Gastrocnemius medialis (tissue), 4 donors: ENCODE data around the gene DSG1.

Experiments used
- POLR2A ChIP-seq, 2 donors: fragments of 450-650 bp; IDR thresholded peaks; one replicate each; pipeline ENCODE4 v1.6.1; 2017; ENCODE audit warnings: antibody characterized with exemption in 2 of 2, mild to moderate bottlenecking in 2 of 2, moderate library complexity in 2 of 2
- TF ChIP-seq, protein P1 (sequence below), 5 experiments: fragments of 450-650 bp in 3 of 5; fragments of 200-600 bp in 2 of 5; sonication (generic) in 2 of 5; IDR thresholded peaks in 4 of 5; conservative IDR thresholded peaks in 1 of 5; 1 replicate in 4 of 5; 2 replicates in 1 of 5; pipeline ENCODE4 v1.5.1; 2016 to 2019; ENCODE audit warnings: antibody characterized with exemption in 5 of 5, mild to moderate bottlenecking in 3 of 5, moderate library complexity in 3 of 5

- TF ChIP-seq POLR2A (IDR thresholded peaks at IDR 0.05) = no peak
- TF ChIP-seq, protein P1, sequence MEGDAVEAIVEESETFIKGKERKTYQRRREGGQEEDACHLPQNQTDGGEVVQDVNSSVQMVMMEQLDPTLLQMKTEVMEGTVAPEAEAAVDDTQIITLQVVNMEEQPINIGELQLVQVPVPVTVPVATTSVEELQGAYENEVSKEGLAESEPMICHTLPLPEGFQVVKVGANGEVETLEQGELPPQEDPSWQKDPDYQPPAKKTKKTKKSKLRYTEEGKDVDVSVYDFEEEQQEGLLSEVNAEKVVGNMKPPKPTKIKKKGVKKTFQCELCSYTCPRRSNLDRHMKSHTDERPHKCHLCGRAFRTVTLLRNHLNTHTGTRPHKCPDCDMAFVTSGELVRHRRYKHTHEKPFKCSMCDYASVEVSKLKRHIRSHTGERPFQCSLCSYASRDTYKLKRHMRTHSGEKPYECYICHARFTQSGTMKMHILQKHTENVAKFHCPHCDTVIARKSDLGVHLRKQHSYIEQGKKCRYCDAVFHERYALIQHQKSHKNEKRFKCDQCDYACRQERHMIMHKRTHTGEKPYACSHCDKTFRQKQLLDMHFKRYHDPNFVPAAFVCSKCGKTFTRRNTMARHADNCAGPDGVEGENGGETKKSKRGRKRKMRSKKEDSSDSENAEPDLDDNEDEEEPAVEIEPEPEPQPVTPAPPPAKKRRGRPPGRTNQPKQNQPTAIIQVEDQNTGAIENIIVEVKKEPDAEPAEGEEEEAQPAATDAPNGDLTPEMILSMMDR (IDR thresholded peaks at IDR 0.05 in 4 of 5, conservative IDR thresholded peaks at IDR 0.05 in 1 of 5) = no peak
Measured at GRCh38 chr18:31369478-31369877, 51.5 kb downstream of the DSG1 start.
